ENCODE results near the gene RNF181.

GRCh38 chr2:85551698-85552678 lies 43.6 kb upstream of the RNF181 start:
- TF ChIP-seq EZH2 (IDR thresholded peaks at IDR 0.05; ENCODE audit: borderline replicate concordance, low read depth, low read length, poor library complexity, severe bottlenecking) (no peak), CTCF (conservative IDR thresholded peaks at IDR 0.05; ENCODE audit: low read depth, low read length) (peak; percentile 90)
